Stomach smooth muscle (tissue), 2 donors: Measurements from ENCODE around the gene PLXNA2.

ENCODE experiments used
- H3K27ac ChIP-seq: one replicate; pipeline ENCODE4 v1.7.0; 2013; ENCODE audit warnings: mild to moderate bottlenecking, low read length, inconsistent platforms
- H3K27me3 ChIP-seq, 2 donors: one replicate each; pipeline ENCODE4 v1.7.0; 2013; ENCODE audit warnings: low read length in 2 of 2; ENCODE audit not compliant: insufficient read depth in 2 of 2, control insufficient read depth in 1 of 2
- H3K36me3 ChIP-seq, 2 donors: one replicate each; pipeline ENCODE4 v1.7.0; 2013; ENCODE audit warnings: low read length in 2 of 2; ENCODE audit not compliant: control insufficient read depth in 2 of 2, insufficient read depth in 2 of 2
- H3K4me1 ChIP-seq: one replicate; pipeline ENCODE4 v1.7.0; 2013; ENCODE audit warnings: low read length; ENCODE audit not compliant: control insufficient read depth, insufficient read depth
- H3K4me3 ChIP-seq, 2 donors: one replicate each; pipeline ENCODE4 v1.7.0; 2013; ENCODE audit warnings: low read length in 2 of 2
- H3K9ac ChIP-seq, 2 donors: one replicate each; pipeline ENCODE4 v1.7.0; 2013; ENCODE audit warnings: low read length in 2 of 2, mild to moderate bottlenecking in 1 of 2
- H3K9me3 ChIP-seq, 2 donors: one replicate each; pipeline ENCODE4 v1.7.0; 2013; ENCODE audit warnings: low read length in 2 of 2; ENCODE audit not compliant: control insufficient read depth in 2 of 2
- donor health status: healthy.
- donor health status: Pancreatic carcinoma.

PLXNA2 gene

GRCh38 chr1:208251911-208252835 lies 8.0 kb upstream of the PLXNA2 start:
- Histone ChIP-seq H3K4me1 (peaks cover 24% of the 10 kb centered on the region), H3K9ac (peak overlapping the region in 1 of 2 donors; percentile 29), H3K4me3 (peak overlapping the region in 1 of 2 donors; percentile 44), H3K27me3 (peaks cover 2 to 5% of the 10 kb centered on the region in 2 donors), H3K27ac (no peak overlapping the region), H3K9me3 (no peaks in the 10 kb centered on the region), H3K36me3 (no peaks in the 10 kb centered on the region)

- H3K27ac ChIP-seq, result no peak overlapping the region
- H3K27me3 ChIP-seq, result peaks cover 0 to 5% of the 10 kb centered on the region in 2 donors
- peaks cover 24% of the 10 kb centered on the region for H3K4me1 ChIP-seq
- no peak overlapping the region for H3K9ac ChIP-seq
- H3K4me3 ChIP-seq, result no peak overlapping the region
- no peaks in the 10 kb centered on the region for H3K9me3 ChIP-seq
- H3K36me3 ChIP-seq, result no peaks in the 10 kb centered on the region
These were observed 6.8 kb upstream of the PLXNA2 start for GRCh38 chr1:208251015-208251414.

DNA sequence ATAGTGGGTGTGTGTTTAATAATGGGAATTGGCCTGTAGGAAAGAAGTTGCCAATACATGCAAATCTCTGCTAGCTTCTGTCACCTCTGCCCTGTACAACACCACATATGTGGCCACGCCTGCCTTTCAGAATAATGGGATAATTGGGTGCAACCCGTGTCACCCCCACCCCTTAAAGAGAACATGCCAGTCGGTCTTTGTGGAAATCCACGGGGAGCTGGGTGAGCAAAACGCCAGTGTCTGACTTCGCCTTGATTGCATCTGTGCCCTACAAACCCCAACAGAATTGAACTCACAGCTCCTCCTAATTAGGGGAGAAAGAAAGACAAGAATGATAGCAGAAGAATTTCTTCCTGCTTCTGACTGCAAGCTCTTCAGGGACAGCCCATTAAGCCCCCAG lies 6.4 kb upstream of the PLXNA2 start:
- no peaks in the 10 kb centered on the region for H3K9me3 ChIP-seq
- no peak overlapping the region for H3K27ac ChIP-seq
- no peak overlapping the region for H3K4me3 ChIP-seq
- H3K9ac ChIP-seq, result no peak overlapping the region
- peaks cover 0 to 5% of the 10 kb centered on the region in 2 donors for H3K27me3 ChIP-seq
- peaks cover 24% of the 10 kb centered on the region for H3K4me1 ChIP-seq
- no peaks in the 10 kb centered on the region for H3K36me3 ChIP-seq

GRCh38 chr1:208248991-208249696 lies 5.0 kb upstream of the PLXNA2 start:
- peaks cover 34% of the 10 kb centered on the region for H3K4me1 ChIP-seq
- no peak overlapping the region for H3K4me3 ChIP-seq
- no peak overlapping the region for H3K9ac ChIP-seq
- no peaks in the 10 kb centered on the region for H3K36me3 ChIP-seq
- no peak overlapping the region for H3K27ac ChIP-seq
- no peaks in the 10 kb centered on the region for H3K9me3 ChIP-seq
- peaks cover 0 to 4% of the 10 kb centered on the region in 2 donors for H3K27me3 ChIP-seq

GRCh38 chr1:208248307-208248801 lies 4.2 kb upstream of the PLXNA2 start:
- no peak overlapping the region for H3K4me3 ChIP-seq
- no peaks in the 10 kb centered on the region for H3K36me3 ChIP-seq
- peaks cover 0 to 2% of the 10 kb centered on the region in 2 donors for H3K27me3 ChIP-seq
- peaks cover 34% of the 10 kb centered on the region for H3K4me1 ChIP-seq
- H3K27ac ChIP-seq, result no peak overlapping the region
- no peaks in the 10 kb centered on the region for H3K9me3 ChIP-seq
- no peak overlapping the region for H3K9ac ChIP-seq

DNA sequence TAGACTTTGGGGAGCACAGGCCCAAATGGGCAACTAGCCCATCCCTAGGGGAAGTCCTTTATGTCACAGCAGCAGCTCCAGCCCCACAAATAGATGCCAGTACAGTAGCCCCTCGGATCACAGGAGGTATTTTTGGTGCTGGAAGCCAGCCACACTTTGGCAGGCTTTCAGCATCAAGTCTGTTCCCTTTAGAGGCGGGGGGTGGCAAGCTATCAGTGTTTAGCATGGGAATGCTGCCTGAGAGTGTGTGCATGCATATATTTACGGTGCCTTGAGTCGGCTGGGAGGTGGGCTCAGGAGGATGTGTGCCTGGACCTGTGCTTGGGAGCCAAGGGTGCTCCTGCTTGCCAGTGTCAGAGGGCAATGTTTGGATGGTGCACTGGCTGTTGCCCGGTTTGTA lies 3.5 kb upstream of the PLXNA2 start:
- Histone ChIP-seq H3K36me3 (no peaks in the 10 kb centered on the region), H3K9me3 (no peaks in the 10 kb centered on the region), H3K27me3 (no peaks in the 10 kb centered on the region), H3K4me3 (no peak overlapping the region), H3K9ac (no peak overlapping the region), H3K27ac (no peak overlapping the region), H3K4me1 (peaks cover 35% of the 10 kb centered on the region)

- peaks cover 48% of the 10 kb centered on the region for H3K4me1 ChIP-seq
- peak overlapping the region; percentile 25 to 62 for H3K9ac ChIP-seq
These were observed 1.1 kb upstream of the PLXNA2 start for GRCh38 chr1:208245185-208245705.

DNA sequence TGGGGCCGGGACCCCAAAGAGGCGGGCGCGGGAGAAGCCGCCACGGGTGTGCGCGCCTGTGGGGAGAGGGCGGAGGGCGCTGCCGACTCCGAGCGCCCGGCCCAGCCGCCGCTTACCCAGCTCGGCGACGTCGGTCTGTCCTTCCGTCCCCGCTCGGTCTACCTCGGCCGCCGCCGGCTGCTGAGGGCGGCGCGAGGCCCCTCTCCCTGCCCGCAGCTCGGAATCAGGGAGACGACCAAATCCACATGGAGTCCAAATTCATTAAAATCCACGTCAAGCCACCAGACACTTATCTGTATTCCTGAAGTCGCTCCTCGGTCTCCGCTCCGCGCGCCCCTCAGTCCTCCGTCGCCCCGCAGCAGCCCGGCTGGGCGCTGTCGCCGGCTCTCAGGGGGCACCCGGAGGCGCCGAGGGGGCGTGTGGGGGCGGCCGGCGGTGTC lies 637 bp downstream of the PLXNA2 start:
- Histone ChIP-seq H3K4me1 (peaks cover 60% of the 10 kb centered on the region), H3K9me3 (no peaks in the 10 kb centered on the region), H3K9ac (peak overlapping the region; percentile 80 to 83), H3K27ac (peak overlapping the region; percentile 87), H3K36me3 (no peaks in the 10 kb centered on the region), H3K4me3 (peak overlapping the region; percentile 87 to 90), H3K27me3 (no peaks in the 10 kb centered on the region)

More at GRCh38 chr1:208245185-208245705, 1.1 kb upstream of the PLXNA2 start:
- Histone ChIP-seq H3K27ac (peak overlapping the region; percentile 87), H3K36me3 (no peaks in the 10 kb centered on the region), H3K27me3 (no peaks in the 10 kb centered on the region), H3K4me3 (peak overlapping the region; percentile 23 to 90), H3K9me3 (no peaks in the 10 kb centered on the region)

- peaks cover 61% of the 10 kb centered on the region for H3K4me1 ChIP-seq
- H3K27me3 ChIP-seq, result no peaks in the 10 kb centered on the region
- no peaks in the 10 kb centered on the region for H3K9me3 ChIP-seq
- peak overlapping the region; percentile 80 to 83 for H3K9ac ChIP-seq
- H3K27ac ChIP-seq, result peak overlapping the region; percentile 87
- no peaks in the 10 kb centered on the region for H3K36me3 ChIP-seq
- H3K4me3 ChIP-seq, result peak overlapping the region; percentile 87 to 90
These were observed 1.1 kb downstream of the PLXNA2 start for GRCh38 chr1:208242941-208243526.

GRCh38 chr1:208242146-208242545 lies 2.0 kb downstream of the PLXNA2 start:
- Histone ChIP-seq H3K9ac (peak overlapping the region; percentile 80 to 83), H3K27ac (peak overlapping the region; percentile 87), H3K4me3 (peak overlapping the region; percentile 87 to 90), H3K36me3 (no peaks in the 10 kb centered on the region), H3K4me1 (peaks cover 63% of the 10 kb centered on the region), H3K9me3 (no peaks in the 10 kb centered on the region), H3K27me3 (no peaks in the 10 kb centered on the region)
